ENCODE data around the gene GIPC3. TPM values are rescaled to one million over a fixed set of nuclear protein-coding genes. Genes with fewer than 3 reads are reported as not detected.

GIPC3 gene
- total and polyA plus RNA-seq, 2 of the 8 experiments (the other 6 are each of a cell fraction or from before 2014, with no cell fraction given), result 1.0 to 1.2 TPM

DNA sequence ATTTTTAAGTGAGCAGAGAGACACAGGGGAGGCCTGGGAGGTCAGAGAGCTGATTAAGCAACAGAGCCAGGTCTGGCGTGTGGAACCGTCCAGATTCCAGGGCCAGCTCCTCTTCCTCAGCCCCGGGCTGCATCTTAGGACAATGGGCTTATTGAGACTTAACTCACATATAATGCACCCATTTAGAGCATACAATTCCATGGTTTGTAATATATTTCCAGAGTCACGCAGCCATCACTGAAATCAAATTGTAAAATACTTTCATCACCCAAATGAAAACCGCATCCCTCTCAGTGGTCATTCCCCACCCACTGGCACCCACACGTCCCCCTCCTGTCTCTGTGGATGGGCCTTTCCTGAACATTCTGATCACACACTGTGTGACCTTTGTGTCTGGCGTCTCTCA is 14.7 kb upstream of the GIPC3 start:
- H3K14ac ChIP-seq (ENCODE audit: insufficient read length), result no peak overlapping the region
- no peak overlapping the region for H3K4me2 ChIP-seq (ENCODE audit: insufficient read depth in 1 of 2, low read depth in 2 of 2, low read length in 2 of 2)
- H2BK12ac ChIP-seq (ENCODE audit: low read depth, low read length), result no peak overlapping the region
- H3K4me3 ChIP-seq (ENCODE audit: extremely low read depth in 1 of 4, insufficient read depth in 2 of 4, low read depth in 3 of 4, low read length in 4 of 4), result no peak overlapping the region
- FAIRE-seq (no peak), DNase-seq (ENCODE audit: low read depth in 1 of 2, low spot score in 2 of 2) (no peak)
- peaks cover 3 to 4% (median 4%) of the 10 kb centered on the region in 4 experiments; a peak in 6 of 7 replicates for H3K4me1 ChIP-seq (replicated peaks in 1 of 4; ENCODE audit: control insufficient read depth in 3 of 4, insufficient read depth in 4 of 4, low read length in 3 of 4)
- WGBS, 2 experiments (ENCODE audit: extremely low coverage in 1 of 2, insufficient coverage in 1 of 2, insufficient read length in 1 of 2, insufficient replicate concordance in 2 of 2, low coverage in 1 of 2, low lambda C conversion rate in 2 of 2, missing lambda C conversion rate in 1 of 2), result 91% methylated on average over 7 of the region's 7 CpGs; no CpG with 5 or more reads in 1 of the 2 experiments
- H3K36me3 ChIP-seq (ENCODE audit: control insufficient read depth in 2 of 4, insufficient read depth in 4 of 4, low read length in 3 of 4), result no peaks in the 10 kb centered on the region
- H2BK20ac ChIP-seq (ENCODE audit: low read length), result no peak overlapping the region
- H3K79me1 ChIP-seq (ENCODE audit: low read depth, low read length), result no peaks in the 10 kb centered on the region
- no peaks in the 10 kb centered on the region for H3K27me3 ChIP-seq (replicated peaks in 1 of 4; ENCODE audit: control insufficient read depth in 3 of 4, extremely low read depth in 1 of 4, insufficient read depth in 3 of 4, low read length in 3 of 4)
- no peaks in the 10 kb centered on the region for H3K79me2 ChIP-seq (ENCODE audit: control insufficient read depth in 1 of 2, insufficient read depth in 2 of 2, low read length in 2 of 2)
- no peak overlapping the region for H2BK15ac ChIP-seq (ENCODE audit: low read length)
- ChIA-PET CTCF (ENCODE audit: partially characterized antibody) (interaction anchor here (0.6 to 1.5 kb wide), 3 partner anchors 16 to 32 kb away, joined by 3 to 4 read pairs (median 3); partner anchors contain the start of gene TEKTIP1), POLR2A (ENCODE audit: partially characterized antibody) (no interaction called here)
- H2AFZ ChIP-seq (ENCODE audit: low read length), result no peak overlapping the region
- H4K8ac ChIP-seq (ENCODE audit: extremely low read depth, insufficient read depth, low read length), result no peak overlapping the region
- H3K4ac ChIP-seq (replicated peaks; ENCODE audit: insufficient read length, low read depth, low read length), result no peak overlapping the region
- peaks cover 3 to 6% of the 10 kb centered on the region in 2 experiments for H4K20me1 ChIP-seq (replicated peaks in 1 of 2; ENCODE audit: control insufficient read depth in 1 of 2, insufficient read depth in 2 of 2, low read length in 2 of 2)
- no peak overlapping the region for H3K56ac ChIP-seq (replicated peaks; ENCODE audit: insufficient read length, low read depth, low read length)
- H3K18ac ChIP-seq (ENCODE audit: extremely low read depth, low read length), result no peak overlapping the region
- H3K23ac ChIP-seq (ENCODE audit: insufficient read length), result no peak overlapping the region
- H2BK5ac ChIP-seq (ENCODE audit: low read depth, low read length), result no peak overlapping the region
- H4K5ac ChIP-seq (ENCODE audit: insufficient read length, low read depth, low read length), result no peak overlapping the region
- no peaks in the 10 kb centered on the region for H3K9me3 ChIP-seq (ENCODE audit: insufficient read depth in 2 of 2, low read depth in 1 of 2, low read length in 1 of 2)
- H3K23me2 ChIP-seq (ENCODE audit: low read depth, low read length), result peaks cover 9% of the 10 kb centered on the region; the same call in 1 of the 2 replicates
- H2BK120ac ChIP-seq (replicated peaks; ENCODE audit: low read depth, low read length), result no peak overlapping the region
- H4K91ac ChIP-seq (replicated peaks; ENCODE audit: insufficient read length, low read length), result no peak overlapping the region
- no peak overlapping the region for H3K27ac ChIP-seq (ENCODE audit: low read depth, low read length)
- no peak overlapping the region for H3K9ac ChIP-seq (replicated peaks in 1 of 4; ENCODE audit: extremely low read depth in 1 of 4, low read depth in 3 of 4, low read length in 3 of 4)
- no peak overlapping the region for H2AK5ac ChIP-seq (ENCODE audit: low read depth, low read length)
- TF ChIP-seq BACH1 (IDR thresholded peaks at IDR 0.05; ENCODE audit: low read length) (no peak), BCL11A (IDR thresholded peaks at IDR 0.05; ENCODE audit: low read depth in 2 of 2, low read length in 2 of 2) (no peak), GABPA (IDR thresholded peaks at IDR 0.05; ENCODE audit: borderline replicate concordance, insufficient read depth, low read length) (no peak), EGR1 (IDR thresholded peaks at IDR 0.05; ENCODE audit: borderline replicate concordance, low read depth, low read length) (no peak), FOSL1 (IDR thresholded peaks at IDR 0.05; ENCODE audit: insufficient read depth, low read depth, low read length) (no peak), SP2 (IDR thresholded peaks at IDR 0.05; ENCODE audit: low read length) (no peak), SIN3A (conservative IDR thresholded peaks at IDR 0.05 in 1 of 2, IDR thresholded peaks at IDR 0.05 in 1 of 2; ENCODE audit: low read depth in 1 of 2, low read length in 2 of 2) (no peak), YY1 (IDR thresholded peaks at IDR 0.05; ENCODE audit: low read depth, low read length) (no peak), CREB1 (IDR thresholded peaks at IDR 0.05) (no peak), MAFK (IDR thresholded peaks at IDR 0.05; ENCODE audit: low read depth, low read length) (no peak), POU5F1 (IDR thresholded peaks at IDR 0.05; ENCODE audit: low read depth, low read length) (no peak), KDM4A (IDR thresholded peaks at IDR 0.05; ENCODE audit: low read depth, low read length, severe bottlenecking) (no peak), SAP30 (IDR thresholded peaks at IDR 0.05; ENCODE audit: insufficient read depth, insufficient replicate concordance, low read length) (no peak), TCF12 (IDR thresholded peaks at IDR 0.05; ENCODE audit: low read depth, low read length) (no peak), CHD2 (IDR thresholded peaks at IDR 0.05; ENCODE audit: low read length) (no peak)
